ENCODE data around the gene HMCN1.

DNA sequence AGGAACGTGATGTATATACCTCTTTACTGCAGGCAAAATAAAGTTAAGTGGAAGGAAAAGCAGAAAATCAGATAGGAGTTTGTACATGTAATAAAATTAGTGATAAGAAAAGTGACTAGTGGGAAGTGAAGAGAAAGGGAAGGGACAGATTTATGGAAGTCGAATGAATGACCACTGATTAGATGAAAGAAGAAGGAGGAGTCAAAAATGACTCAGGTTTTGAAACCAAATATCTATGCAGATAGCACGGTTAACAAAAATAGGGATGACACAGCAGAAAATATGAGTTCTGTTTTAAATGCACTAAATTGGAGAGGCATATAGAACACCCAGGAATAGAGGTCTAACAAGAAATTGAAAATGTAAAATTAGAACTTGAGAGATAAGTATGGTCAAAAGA lies 128.0 kb downstream of the HMCN1 start:
- TF ChIP-seq, protein P1, sequence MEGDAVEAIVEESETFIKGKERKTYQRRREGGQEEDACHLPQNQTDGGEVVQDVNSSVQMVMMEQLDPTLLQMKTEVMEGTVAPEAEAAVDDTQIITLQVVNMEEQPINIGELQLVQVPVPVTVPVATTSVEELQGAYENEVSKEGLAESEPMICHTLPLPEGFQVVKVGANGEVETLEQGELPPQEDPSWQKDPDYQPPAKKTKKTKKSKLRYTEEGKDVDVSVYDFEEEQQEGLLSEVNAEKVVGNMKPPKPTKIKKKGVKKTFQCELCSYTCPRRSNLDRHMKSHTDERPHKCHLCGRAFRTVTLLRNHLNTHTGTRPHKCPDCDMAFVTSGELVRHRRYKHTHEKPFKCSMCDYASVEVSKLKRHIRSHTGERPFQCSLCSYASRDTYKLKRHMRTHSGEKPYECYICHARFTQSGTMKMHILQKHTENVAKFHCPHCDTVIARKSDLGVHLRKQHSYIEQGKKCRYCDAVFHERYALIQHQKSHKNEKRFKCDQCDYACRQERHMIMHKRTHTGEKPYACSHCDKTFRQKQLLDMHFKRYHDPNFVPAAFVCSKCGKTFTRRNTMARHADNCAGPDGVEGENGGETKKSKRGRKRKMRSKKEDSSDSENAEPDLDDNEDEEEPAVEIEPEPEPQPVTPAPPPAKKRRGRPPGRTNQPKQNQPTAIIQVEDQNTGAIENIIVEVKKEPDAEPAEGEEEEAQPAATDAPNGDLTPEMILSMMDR (IDR thresholded peaks at IDR 0.05; ENCODE audit: low read length) = no peak
- TF ChIP-seq EZH2 (IDR thresholded peaks at IDR 0.05; ENCODE audit: borderline replicate concordance, low read length) = no peak
